ENCODE measurements around the gene ROR2.

ROR2 gene

DNA sequence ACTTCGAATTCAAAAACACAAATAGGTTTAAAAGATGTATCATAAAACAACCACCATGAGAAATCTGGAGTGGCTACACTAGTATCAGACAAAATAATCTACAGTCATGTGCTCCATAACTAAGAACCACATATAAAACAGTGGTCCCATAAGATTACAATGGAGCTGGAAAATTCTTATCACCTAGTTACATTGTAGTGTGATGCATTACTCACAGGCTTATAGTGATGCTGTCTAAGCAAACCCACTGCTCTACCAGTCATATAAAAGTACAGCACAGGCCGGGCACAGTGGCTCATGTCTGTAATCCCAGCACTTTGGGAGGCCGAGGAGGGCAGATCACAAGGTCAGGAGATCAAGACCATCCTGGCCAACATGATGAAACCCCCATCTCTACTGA, 160.1 kb downstream of the ROR2 start:
- no peak for DNase-seq

DNA sequence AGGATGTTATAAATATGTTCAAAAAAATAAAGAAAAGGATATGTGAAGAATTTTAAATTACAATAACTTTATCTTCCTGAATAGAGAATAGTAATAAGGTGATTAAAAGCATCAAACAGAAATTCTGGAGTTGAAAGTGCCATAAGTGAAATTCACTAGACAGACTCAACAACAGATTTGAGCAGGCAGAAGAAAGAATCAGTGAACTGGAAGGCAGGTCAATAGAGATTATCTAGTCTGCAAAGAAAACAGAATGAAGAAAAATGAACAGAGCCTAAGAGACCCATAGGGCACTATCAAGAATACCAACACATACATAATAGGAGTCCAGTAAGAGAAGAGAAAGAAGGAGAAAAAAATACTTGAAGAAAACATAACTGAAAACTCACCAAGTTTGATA, 162.1 kb downstream of the ROR2 start:
- no peak for DNase-seq

DNA sequence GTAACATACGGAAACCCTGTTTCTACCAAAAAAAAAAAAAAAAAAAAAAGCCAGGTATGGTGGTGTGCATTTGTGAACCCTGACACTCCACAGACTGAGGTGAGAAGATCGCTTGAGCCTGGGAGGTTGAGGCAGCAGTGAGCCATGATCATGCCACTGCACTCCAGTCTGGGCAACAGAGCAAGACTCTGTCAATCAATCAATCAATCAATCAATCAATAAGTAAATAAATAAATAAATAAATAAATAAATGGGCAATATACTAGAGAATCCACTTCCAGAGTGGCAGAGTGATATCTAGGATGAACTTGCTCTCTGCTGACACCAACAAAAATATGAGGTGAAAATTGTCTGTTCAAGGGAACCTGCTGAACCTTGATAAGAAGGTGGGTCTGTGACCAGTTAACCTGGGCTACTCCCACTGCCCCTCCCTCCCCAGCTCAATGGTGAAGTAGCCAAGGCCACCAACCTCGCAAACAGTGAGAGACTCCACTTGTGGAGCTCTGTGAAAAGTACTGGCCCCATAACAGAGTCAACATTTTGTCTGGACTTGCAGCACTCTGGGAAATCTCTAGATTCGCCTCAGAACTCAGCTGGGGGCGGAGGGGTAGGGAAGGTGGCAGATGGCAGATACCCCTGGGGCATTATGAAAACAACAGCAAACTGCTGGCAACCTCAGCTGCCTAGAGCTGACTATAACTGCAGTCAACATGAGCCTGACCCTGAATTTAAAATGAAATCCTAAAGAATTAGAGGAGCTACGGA, 163.7 kb downstream of the ROR2 start:
- DNase-seq, result no peak

DNA sequence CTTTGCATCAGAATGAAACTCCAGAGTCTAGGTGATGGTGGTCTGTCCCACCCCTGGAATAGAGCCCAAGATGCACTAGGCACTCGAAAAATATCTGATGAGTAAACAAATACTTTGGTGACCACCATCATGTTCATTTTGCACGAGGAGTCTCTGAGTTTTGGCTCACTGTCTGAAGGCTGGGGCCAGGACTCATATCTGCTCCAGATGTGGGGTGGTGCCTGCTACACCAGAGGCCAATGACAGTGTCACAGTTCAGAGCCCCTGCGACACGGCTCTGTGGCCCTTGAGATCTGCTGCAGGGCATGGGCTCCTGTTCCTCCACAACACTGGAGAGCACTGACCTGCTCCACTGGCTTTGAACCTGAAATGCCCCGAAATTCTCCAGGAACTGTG, 164.6 kb downstream of the ROR2 start:
- DNase-seq, result no peak

DNA sequence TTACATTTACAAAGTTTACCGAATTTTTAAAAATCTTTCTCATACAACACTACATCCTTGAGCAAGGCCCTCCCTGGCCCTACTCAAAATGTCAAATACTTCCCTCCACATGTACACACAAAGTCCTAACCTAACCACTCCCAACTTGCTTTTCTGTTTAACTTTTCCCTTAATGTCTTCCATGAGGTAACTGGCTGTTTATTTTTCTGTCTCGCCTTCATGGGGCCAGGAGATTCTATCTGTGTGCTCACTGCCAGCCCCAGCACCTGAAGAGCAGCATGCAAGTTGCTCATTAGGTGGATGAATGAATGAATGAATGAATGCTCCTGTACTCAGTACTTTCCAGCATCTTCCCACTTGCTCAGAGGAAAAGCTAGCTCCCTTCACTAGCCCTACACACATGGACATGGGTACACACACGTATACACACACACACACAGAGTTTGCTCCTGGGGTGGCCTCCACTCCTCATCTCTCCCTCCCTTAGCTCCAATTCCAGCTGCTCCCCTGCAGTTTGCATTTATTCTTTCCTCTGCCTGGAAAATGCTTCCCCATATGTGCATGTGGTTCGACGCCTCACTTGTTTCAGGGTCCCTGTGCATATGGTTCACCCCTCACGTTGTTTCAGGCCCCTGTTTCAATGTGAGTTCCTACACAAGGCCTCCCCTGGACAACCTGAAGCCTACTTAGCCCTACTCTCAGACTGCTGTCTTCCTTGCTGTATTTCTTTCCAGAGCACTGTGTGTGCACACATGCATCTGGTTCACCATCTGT, 165.2 kb downstream of the ROR2 start:
- no peak for DNase-seq

DNA sequence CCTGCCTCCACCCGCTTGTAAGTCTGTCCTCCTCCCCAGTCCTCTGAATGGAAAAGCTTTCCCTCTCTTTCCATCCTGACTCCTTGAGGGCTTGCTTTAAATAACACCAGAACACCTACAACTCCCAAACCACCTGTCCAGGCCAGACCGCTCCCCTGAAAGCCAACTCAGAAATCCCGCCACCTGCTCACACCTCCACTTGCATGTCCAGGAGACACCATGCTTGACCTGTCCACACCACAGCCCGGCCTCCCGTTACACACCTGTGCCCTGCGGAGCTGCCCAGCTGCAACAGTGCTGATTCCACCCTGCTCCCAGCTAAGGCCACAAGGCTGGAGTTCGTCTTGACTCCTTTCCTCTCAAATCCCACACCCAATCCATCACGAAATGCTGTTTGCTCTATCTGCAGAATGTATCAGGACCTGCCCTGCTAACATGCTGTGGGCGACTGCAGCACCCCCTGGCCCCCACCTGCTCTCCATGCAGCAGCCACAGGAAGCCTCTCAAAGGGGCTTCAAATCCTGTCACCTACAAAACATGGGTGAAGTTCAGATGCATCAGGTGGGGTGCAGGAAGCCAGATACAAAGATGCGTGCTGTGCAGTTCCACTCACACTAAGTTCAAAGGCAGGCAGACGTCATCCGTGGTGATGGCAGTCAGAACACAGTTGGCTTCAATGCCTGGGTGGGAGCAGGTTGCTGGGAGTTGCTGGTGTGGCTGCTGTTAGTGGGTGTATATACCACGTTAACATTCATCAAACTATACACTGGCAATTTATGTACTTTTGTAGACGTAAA, 166.0 kb downstream of the ROR2 start:
- DNase-seq, result no peak

DNA sequence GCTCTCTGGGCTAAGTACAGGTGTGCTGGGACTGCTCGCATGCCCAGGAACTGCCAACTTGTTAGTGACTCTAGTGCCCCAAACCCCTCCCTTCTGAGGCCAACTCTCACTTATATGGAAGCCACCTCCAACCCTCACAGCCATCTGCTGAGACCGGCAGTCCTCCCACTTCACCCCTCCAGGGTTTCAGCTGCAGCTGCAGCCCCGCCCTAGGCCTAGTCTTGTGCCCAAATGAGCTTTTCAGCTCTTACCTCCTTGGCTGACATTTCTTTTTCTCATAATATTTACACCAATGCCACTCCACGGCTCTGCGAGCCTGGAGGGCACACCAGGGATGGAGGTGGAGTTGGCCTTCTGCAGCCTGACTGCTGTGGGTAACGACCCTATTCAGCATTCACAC, 166.6 kb downstream of the ROR2 start:
- DNase-seq, result no peak

DNA sequence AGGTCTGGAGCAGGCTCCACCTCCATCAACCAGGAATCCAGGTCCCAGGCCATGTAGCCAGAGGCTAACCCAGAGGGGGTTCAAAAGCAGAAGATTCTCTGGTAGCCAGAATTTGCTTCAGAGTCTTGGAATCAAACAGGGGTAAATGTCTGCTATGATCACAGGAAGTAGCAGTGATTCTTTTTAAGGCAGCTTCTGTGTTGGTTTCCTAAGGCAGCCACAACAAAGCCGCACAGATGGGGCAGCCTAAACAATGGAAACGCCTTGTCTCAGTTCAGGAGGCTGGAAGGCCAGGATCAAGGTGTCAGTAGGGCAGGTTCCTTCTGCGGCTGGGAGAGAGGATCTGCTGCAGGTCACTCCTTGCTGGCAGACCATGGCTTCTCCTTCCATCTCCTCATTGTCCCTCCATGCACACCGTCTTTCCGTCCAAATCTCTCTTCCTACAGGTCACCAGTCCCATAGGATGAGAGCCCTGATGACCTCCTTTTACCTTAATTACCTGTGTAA, 167.3 kb downstream of the ROR2 start:
- no peak for DNase-seq

DNA sequence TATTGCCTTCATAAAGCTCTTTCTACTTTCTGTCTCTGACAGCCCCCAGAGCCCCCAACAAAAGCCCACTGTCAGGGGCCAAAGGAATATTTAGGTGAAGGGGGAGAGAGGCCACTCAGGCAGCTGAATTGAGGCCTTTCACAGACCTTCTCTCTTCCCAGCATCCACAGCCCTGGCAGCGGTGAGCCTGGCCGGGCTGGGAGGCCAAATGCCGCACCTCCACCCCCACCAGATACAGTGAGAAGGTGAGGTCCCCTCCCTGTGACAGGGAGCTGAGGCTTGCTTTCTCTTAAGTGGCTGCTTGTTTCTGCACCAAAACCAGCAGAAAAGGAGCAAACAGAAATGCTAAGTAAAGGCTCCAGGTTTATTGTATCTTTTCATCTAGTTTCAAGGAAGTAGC, 168.1 kb downstream of the ROR2 start:
- no peak for DNase-seq

DNA sequence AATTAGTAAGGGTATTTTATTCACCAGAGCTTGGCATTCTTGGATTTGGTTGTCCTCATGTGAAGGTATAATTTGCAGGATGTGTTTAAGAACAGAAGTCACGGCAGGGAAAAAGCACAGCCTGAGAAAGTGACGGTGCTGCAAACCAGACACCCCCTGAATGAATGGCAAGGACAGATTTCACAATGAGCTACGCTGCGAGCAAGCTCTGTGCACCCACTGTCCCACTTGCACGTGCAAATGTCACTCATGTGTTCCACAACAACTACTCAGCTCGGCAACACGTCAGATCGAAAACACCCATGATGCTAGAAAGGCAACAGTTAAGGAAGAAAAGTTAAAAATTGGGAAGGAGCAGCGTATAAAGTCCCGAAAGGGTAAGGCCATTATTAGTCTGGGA, 168.9 kb downstream of the ROR2 start:
- no peak for DNase-seq

DNA sequence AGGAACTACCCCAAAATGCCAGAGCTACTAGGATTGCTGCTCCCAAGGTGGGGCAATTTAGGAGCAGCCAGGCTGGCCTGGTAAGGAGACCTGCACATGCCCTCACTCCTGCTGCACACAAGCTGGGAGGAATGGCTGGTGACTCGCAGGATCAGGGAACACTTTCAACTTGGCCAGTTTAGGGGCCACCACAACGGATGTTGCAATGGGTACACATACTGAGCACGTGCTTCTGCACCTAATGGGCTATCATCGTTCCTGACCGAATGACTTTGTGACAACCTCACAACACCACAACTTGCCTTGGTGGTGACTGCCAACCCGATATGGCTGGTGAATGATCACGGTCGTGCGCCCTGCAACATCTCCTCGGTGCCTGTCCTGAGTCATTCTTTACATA, 172.0 kb downstream of the ROR2 start:
- no peak for DNase-seq

DNA sequence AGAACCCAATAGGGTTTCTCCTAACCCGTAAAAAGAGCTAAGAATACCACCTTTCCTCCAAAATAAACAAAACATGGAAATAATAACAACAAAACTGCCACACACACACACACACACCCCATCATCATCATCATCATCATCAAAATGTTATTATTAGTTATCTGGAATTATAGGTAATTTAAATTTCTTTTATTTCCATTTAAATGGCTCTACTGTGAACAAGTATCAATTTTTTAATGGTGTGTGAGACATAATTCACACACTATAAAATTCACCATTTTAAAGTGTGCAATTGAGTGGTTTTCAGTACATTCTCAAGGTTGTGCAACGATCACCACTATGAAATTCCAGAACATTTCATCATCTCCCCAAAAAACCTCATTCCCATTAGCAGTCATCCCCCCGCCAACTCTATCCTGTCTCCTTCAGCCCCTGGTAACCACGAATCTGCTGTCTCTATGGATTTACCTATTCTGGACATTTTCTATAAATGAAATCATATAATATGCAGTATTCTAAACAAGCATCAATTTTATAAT, 172.7 kb downstream of the ROR2 start:
- no peak for DNase-seq

DNA sequence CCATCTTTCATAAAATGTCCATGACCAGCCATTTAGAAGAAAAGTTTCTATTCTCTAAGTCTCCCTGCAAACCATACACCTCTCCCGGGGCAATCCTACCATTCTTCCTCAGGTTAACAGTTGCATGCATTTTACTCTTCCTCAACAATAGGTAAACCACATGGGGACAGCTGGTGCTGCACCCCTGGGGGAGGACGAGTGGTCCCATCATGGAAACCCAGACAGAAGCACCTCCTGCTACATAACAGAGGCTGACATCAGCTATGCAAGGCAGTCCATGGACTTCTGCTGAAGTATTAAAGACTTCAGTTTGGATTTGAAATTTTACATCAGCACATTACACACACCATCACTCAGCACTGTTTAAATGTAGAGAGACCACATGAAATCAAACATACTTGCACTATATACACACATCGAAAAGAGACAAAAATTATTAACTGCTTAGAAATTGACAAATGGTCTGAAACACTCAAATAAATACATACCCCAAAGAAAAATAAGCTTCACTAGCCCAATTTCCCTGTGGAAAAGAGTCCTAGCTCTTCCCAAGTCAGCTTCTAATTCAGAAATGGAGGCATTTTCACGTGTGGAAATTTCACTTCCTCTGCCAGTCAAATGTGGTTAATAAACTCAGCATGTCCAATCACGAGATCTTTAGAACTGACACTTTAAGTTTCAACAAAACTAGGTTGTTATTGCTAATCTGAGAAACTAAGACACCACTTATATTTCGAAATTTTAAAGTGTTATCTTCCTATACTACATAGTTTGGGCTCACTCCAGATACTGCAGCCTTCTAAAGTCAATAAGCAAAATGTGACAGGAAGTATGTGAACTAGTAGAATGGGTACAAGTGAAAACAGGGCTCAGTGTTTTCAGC, 173.4 kb downstream of the ROR2 start:
- DNase-seq, result no peak

DNA sequence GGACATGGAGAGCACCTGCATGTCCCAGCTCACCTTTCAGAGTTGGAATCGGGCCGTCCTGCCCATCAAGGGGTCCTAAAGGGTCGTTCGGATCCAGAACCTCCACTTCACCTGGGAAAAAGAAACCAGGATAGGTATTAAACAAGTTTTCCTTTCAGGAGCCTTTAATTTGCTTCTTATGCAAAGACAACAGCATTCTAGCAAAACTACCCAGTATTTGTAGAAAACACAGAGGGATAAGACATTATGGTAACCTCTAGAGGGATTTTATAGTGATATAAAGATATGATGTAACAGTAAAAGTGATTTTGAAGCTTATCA, 174.4 kb downstream of the ROR2 start:
- DNase-seq, result no peak

DNA sequence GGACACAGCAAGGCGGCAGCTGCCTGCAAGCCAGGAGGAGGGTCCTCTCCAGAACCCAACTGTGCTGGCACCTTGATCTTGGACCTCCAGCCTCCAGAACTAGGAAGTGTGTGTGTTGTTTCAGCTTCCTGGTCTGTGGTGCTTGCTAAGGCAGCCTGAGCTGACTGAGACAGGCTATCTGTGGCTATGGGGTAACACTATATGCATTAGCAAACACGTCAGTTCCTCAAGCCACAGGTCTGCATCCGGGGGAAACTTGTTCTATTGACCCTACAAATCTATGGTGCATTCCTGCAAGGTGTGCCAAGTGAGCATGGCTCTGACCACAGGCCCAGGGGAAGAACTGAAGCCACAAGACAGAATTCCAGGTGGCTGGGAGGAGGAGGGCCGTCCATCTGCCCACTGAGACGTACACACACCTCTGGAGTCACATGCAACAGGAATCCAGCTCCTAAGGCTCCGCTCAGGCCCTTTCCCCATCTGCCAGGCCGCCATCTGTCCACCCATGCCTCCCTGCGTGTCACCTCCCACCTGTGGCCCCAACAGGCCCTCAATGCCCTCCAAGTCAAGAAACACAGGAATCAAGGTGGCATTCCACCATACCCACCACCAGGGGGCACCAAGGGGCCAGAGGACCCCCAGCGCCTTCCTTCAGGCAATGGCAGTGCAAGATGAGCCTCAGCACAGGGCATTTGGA, 174.9 kb downstream of the ROR2 start:
- DNase-seq, result peak; percentile 71

DNA sequence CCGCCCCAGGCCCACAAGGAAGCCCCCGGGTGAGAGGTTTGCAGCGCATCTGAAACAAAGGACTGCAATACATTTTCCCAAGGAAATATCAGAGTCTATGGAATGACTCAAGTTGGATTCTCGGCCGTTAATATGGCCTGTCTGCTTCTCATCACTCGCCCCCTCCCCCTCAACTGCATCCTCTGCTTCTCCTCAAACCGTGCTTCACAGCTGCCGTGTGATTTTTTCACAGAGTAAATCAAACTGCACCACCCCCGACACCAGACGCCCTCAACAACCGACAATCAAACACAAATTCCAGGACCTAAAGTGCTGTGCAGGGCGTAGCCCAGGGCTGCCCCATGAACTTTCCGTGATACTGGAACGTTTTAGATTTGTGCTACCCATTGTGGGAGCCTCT, 176.9 kb downstream of the ROR2 start:
- no peak for DNase-seq

DNA sequence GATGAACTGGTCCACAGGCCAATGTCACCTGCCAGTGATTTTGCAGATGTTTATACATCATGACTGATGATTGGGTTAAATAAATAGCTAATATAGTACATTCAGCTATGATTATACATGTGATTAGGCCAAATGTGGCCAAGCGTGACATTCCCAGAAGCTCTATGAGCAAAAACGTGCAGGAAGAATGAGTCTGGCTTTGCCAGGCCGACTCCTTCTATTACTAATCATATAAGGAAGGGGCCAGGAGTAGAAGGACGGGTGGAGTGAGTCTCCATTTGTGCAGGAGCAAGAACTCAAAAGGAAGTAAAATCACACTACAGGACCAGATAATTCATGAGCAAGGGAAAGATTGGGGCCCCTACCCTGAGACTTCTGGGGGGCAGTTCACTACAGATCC, 178.2 kb downstream of the ROR2 start:
- no peak for DNase-seq

DNA sequence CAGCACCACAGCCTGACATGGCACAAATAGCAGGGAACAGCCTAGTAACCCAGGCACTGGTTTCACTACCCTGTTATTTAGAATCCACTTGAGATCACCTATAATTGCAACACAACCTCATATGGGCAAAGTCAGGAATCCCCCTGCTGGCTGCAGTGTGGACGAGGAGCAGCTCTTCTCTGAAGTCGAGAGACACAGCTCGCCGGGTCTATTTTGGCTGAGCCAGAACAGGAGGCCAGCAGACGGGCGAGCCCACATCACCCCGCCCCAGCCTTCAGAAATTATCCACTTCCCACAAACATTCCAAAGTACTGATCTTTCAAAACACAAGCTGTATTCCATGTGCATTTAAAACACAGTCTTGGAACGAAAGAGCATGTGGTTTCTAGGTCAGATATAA, 179.0 kb downstream of the ROR2 start:
- DNase-seq, result no peak

DNA sequence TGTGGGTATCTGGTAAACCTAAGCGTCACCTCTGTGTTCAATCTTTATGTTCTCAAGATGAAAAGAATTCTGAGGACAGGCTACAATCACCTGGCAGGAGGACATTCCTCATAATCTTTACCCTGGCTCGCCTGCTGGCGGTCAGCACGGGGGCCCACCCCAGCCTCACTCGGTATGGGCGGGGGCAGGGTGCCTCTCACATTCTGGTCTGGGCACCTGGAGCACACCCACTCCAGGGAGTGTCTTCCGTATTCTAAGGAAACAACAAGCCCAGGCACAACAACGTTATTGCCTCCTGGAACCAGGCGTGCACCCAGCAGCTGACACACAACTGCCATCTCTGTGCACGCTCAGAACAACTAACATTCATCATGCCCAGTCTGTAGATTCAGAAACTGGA, 179.8 kb downstream of the ROR2 start:
- DNase-seq, result no peak

DNA sequence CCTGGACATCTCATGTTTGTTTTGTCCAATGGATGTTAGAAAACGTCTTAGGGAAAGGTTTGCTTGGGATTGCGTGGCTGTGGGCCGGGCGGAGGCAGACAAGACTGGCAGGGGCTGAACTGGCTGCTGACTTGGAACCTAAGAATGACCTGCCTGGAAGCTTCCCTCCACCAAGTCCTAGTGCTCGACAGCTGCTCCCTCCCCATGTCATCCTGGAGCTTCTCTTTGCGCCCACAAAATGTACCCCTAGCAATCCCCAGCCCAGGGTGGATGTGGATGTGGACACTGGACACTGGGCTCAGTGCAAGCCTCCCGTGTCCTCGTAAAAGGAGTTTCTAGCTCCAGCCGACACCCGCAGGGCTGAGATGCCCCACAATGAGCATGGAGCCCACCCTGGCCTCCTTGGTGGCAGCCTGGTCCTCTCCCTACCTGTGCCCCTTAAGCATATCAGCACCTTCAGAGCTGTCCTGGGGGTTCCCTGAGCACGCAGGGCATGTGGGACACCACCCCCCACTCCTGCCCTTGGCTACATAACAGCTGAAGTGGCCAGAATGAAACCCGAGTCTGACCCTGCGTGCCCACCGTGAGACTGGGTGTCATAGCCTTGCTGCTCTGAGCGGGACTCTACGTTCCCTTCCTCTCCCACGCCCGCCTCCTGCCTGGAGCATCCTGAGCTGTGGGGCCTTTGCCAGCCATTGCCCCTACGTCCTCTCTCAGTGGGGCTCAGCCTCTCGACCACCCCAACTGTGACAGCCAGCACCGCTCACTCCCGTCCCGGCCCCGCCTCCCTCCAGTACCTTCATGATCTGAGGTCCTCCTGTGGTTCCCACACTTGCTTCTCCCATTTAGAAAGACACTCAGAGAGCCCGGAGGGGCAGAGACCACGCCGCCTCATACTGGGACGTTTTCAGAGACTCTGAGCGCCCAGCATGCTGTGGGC, 180.8 kb downstream of the ROR2 start:
- no peak for DNase-seq

DNA sequence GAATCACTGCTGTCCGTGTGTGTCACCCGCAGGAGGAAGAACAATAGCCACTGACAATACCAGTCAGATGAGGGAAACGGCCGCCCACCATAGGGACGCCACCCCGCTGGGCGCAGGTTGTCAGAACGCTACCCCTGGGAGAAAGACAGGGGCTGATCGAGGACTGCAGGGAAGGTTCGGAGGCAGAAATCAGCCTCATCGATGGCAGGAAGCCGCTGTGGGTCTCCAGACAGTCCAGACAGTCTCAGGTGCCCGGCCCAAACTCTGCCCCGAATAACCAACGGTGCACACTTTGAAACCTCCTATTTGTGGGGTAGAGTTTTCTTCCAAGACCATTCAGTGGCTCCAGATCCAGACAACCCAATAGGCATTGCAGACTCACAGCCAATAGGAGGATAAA, 181.5 kb downstream of the ROR2 start:
- DNase-seq, result no peak

Measured in activated CD4-positive, alpha-beta T cell treated with anti-CD3 and anti-CD28 coated beads, Interleukin-2, amount 50 U/mL, for 16 hours (primary cell).